NCI-H69 (cell line): ENCODE measurements around the gene NEK1.

ENCODE experiments used
- DNase-seq: peaks from one replicate; lab custom pipeline; 2025; lab: John Stamatoyannopoulos, UW

The NEK1 gene

GRCh38 chr4:169418846-169419245, 193.5 kb downstream of the NEK1 start:
- DNase-seq, result no peak

- no peak for DNase-seq
Measured at GRCh38 chr4:169417629-169418282, 194.6 kb downstream of the NEK1 start.

- DNase-seq, result peak; percentile 15
Measured at GRCh38 chr4:169416997-169417396, 195.4 kb downstream of the NEK1 start.

GRCh38 chr4:169416461-169416860, 195.9 kb downstream of the NEK1 start:
- no peak for DNase-seq

GRCh38 chr4:169414913-169415312, 197.5 kb downstream of the NEK1 start:
- DNase-seq, result no peak

- no peak for DNase-seq
Measured at GRCh38 chr4:169412046-169412445, 200.3 kb downstream of the NEK1 start.

GRCh38 chr4:169410839-169411770, 201.3 kb downstream of the NEK1 start:
- DNase-seq, result peak; percentile 40

GRCh38 chr4:169407217-169407845, 205.1 kb downstream of the NEK1 start:
- DNase-seq, result no peak

GRCh38 chr4:169404960-169405359, 207.4 kb downstream of the NEK1 start:
- DNase-seq, result no peak

GRCh38 chr4:169400832-169401231, 211.6 kb downstream of the NEK1 start:
- DNase-seq, result no peak

GRCh38 chr4:169399976-169400767, 212.2 kb downstream of the NEK1 start:
- no peak for DNase-seq

GRCh38 chr4:169398316-169398715, 214.1 kb downstream of the NEK1 start:
- DNase-seq, result no peak

- DNase-seq, result peak; percentile 5
Measured at GRCh38 chr4:169397762-169398161, 214.6 kb downstream of the NEK1 start.

- DNase-seq, result no peak
Measured at GRCh38 chr4:169385376-169385775, 227.0 kb downstream of the NEK1 start.

GRCh38 chr4:169384779-169385178, 227.6 kb downstream of the NEK1 start:
- no peak for DNase-seq

GRCh38 chr4:169383724-169384123, 228.7 kb downstream of the NEK1 start:
- no peak for DNase-seq

- no peak for DNase-seq
Measured at GRCh38 chr4:169379688-169380087, 232.7 kb downstream of the NEK1 start.

GRCh38 chr4:169377367-169377766, 235.0 kb downstream of the NEK1 start:
- DNase-seq, result no peak

- no peak for DNase-seq
Measured at GRCh38 chr4:169376421-169376820, 236.0 kb downstream of the NEK1 start.

- no peak for DNase-seq
Measured at GRCh38 chr4:169372791-169373190, 239.6 kb downstream of the NEK1 start.

- peak; percentile 6 for DNase-seq
Measured at GRCh38 chr4:169369634-169370033, 242.7 kb downstream of the NEK1 start.

GRCh38 chr4:169367826-169368225, 244.6 kb downstream of the NEK1 start:
- DNase-seq, result no peak
